NCI-H1417 (cell line): ENCODE results near the gene WFDC11.

ENCODE experiments used
- DNase-seq, 3 experiments: peaks; one replicate each; lab custom pipeline; 2025; lab: John Stamatoyannopoulos, UW

Gene WFDC11

GRCh38 chr20:45626540-45626939 lies 43.5 kb downstream of the WFDC11 start:
- DNase-seq = no peak

- no peak for DNase-seq
Measured at GRCh38 chr20:45621593-45621992, 48.4 kb downstream of the WFDC11 start.

- DNase-seq = no peak
Measured at GRCh38 chr20:45617591-45617990, 52.4 kb downstream of the WFDC11 start.

GRCh38 chr20:45612314-45612713 lies 57.7 kb downstream of the WFDC11 start:
- no peak for DNase-seq

GRCh38 chr20:45611054-45611453 lies 59.0 kb downstream of the WFDC11 start:
- DNase-seq = no peak

- no peak for DNase-seq
Measured at GRCh38 chr20:45607810-45608209, 62.2 kb downstream of the WFDC11 start.
